GM23338 (cell line): ENCODE measurements around the gene PSMD6. TPM values are rescaled to one million over a fixed set of nuclear protein-coding genes. Genes with fewer than 3 reads are reported as not detected.

Experiments used
- ATAC-seq: fragments of 200-7000 bp; cut with Tn5 transposase; 3 replicates; pipeline ENCODE4 v1.9.1; 2020
- DNase-seq: peaks from one replicate; pipeline ENCODE4 v3.0.0-alpha.2; 2015; ENCODE audit warnings: low spot score
- H2AFZ ChIP-seq: fragments of 200-600 bp; sonication (generic); 2 replicates; pipeline ENCODE4 v1.8.0; 2016; ENCODE audit warnings: antibody characterized with exemption, mild to moderate bottlenecking, moderate library complexity
- H3F3A ChIP-seq: fragments of 200-600 bp; sonication (generic); replicated peaks from 2 replicates; pipeline ENCODE4 v1.8.0; 2017; ENCODE audit warnings: antibody characterized with exemption, mixed run types, low read depth
- H3K27ac ChIP-seq: fragments of 200-600 bp; sonication (generic); 2 replicates; pipeline ENCODE4 v1.6.1; 2016; ENCODE audit warnings: low read depth
- H3K27me3 ChIP-seq: fragments of 200-600 bp; sonication (generic); 2 replicates; pipeline ENCODE4 v1.8.0; 2016; ENCODE audit warnings: mild to moderate bottlenecking, mixed run types, moderate library complexity; ENCODE audit not compliant: insufficient read depth
- H3K36me3 ChIP-seq: fragments of 200-600 bp; sonication (generic); 2 replicates; pipeline ENCODE4 v1.8.0; 2016; ENCODE audit warnings: mild to moderate bottlenecking; ENCODE audit not compliant: insufficient read depth
- H3K4me1 ChIP-seq: fragments of 200-600 bp; sonication (generic); 2 replicates; pipeline ENCODE4 v1.8.0; 2016; ENCODE audit warnings: mild to moderate bottlenecking, moderate library complexity; ENCODE audit not compliant: insufficient read depth
- H3K4me2 ChIP-seq: fragments of 200-600 bp; sonication (generic); 2 replicates; pipeline ENCODE4 v1.7.1; 2017; ENCODE audit warnings: mixed run types
- H3K4me3 ChIP-seq: fragments of 200-600 bp; sonication (generic); 2 replicates; pipeline ENCODE4 v1.6.1; 2016; ENCODE audit warnings: mixed run types
- H3K79me2 ChIP-seq: fragments of 200-600 bp; sonication (generic); replicated peaks from 2 replicates; pipeline ENCODE4 v1.8.0; 2017; ENCODE audit warnings: mild to moderate bottlenecking; ENCODE audit not compliant: insufficient read depth
- H3K9me2 ChIP-seq: fragments of 200-600 bp; sonication (generic); 2 replicates; pipeline ENCODE4 v1.8.0; 2017; ENCODE audit not compliant: insufficient read depth
- H4K20me1 ChIP-seq: fragments of 200-600 bp; sonication (generic); replicated peaks from 2 replicates; pipeline ENCODE4 v1.8.0; 2017; ENCODE audit warnings: mild to moderate bottlenecking; ENCODE audit not compliant: insufficient read depth
- H3K27ac Mint-ChIP-seq: 2 replicates; pipeline ENCODE4 v1.8.0; 2020; ENCODE audit warnings: inconsistent platforms, mild to moderate bottlenecking, moderate library complexity, mixed read lengths
- H3K27me3 Mint-ChIP-seq: 3 replicates; pipeline ENCODE4 v1.8.0; 2022; ENCODE audit warnings: low read depth, mild to moderate bottlenecking, moderate library complexity, mixed read lengths, inconsistent platforms; ENCODE audit not compliant: insufficient read depth, poor library complexity
- H3K36me3 Mint-ChIP-seq: 3 replicates; pipeline ENCODE4 v1.8.0; 2021; ENCODE audit warnings: low read depth, mild to moderate bottlenecking, inconsistent platforms, moderate library complexity, mixed read lengths
- H3K4me1 Mint-ChIP-seq: 3 replicates; pipeline ENCODE4 v1.8.0; 2020; ENCODE audit warnings: mild to moderate bottlenecking, inconsistent platforms, mixed read lengths
- H3K4me3 Mint-ChIP-seq: 3 replicates; pipeline ENCODE4 v1.8.0; 2021; ENCODE audit warnings: moderate library complexity, mild to moderate bottlenecking, inconsistent platforms, mixed read lengths
- H3K9me3 Mint-ChIP-seq: 3 replicates; pipeline ENCODE4 v1.8.0; 2020; ENCODE audit warnings: moderate library complexity, mild to moderate bottlenecking, inconsistent platforms, mixed read lengths
- EZH2 ChIP-seq: fragments of 200-600 bp; sonication (generic); IDR thresholded peaks from one replicate; pipeline ENCODE4 v1.8.0; 2017; ENCODE audit warnings: antibody characterized with exemption, mild to moderate bottlenecking, low read depth; ENCODE audit not compliant: unreplicated experiment
- NANOG ChIP-seq: IDR thresholded peaks from 2 replicates; pipeline ENCODE4 v1.6.1; 2016; ENCODE audit warnings: antibody characterized with exemption, borderline replicate concordance
- ZNF114 ChIP-seq: fragments of 250-450 bp; sonication (Bioruptor Pico); IDR thresholded peaks from 2 replicates; pipeline ENCODE4 v1.5.0; 2020; ENCODE audit warnings: mild to moderate bottlenecking, moderate library complexity
- ZNF331 ChIP-seq: fragments of 250-450 bp; sonication (Bioruptor Pico); IDR thresholded peaks from 2 replicates; pipeline ENCODE4 v1.5.0; 2020; ENCODE audit warnings: low read depth, mild to moderate bottlenecking, moderate library complexity
- ZNF462 ChIP-seq: fragments of 250-450 bp; sonication (Bioruptor Pico); IDR thresholded peaks from 2 replicates; pipeline ENCODE4 v1.5.0; 2020; ENCODE audit warnings: mild to moderate bottlenecking, moderate library complexity
- polyA plus RNA-seq: library from polyadenylated mRNA; unstranded; fragments of >200 nt; fragmentation: Nextera tagmentation; extraction: Ambion mirVana; gene quantifications from 2 replicates; pipeline ENCODE4 v1.2.1, GENCODE V29; 2016
- total RNA-seq: library from RNA; depleted of rRNA; stranded (reverse); fragments of >200 nt; shearing (Covaris generic); gene quantifications from 2 replicates; pipeline ENCODE4 v1.2.3, GENCODE V29; 2014
- TF ChIP-seq, protein P1 (sequence below): IDR thresholded peaks from 2 replicates; pipeline ENCODE4 v1.6.1; 2016; ENCODE audit warnings: antibody characterized with exemption
- TF ChIP-seq, protein P2 (sequence below), 2 experiments: fragments of 200-600 bp in 1 of 2; sonication (generic) in 1 of 2; conservative IDR thresholded peaks; 2 replicates each; pipeline versions ENCODE4 v1.5.1 to v1.6.1; 2016 to 2017; ENCODE audit warnings: antibody characterized with exemption in 2 of 2, low read depth in 2 of 2, mild to moderate bottlenecking in 2 of 2, moderate library complexity in 1 of 2

The PSMD6 gene
- total and polyA plus RNA-seq, 2 experiments from 2014 or later, result 98.1 to 205 TPM

- TF ChIP-seq ZNF462 (no peak), EZH2 (no peak), ZNF114 (CRISPR knock-in tag) (no peak), NANOG (no peak)
- TF ChIP-seq, protein P1, sequence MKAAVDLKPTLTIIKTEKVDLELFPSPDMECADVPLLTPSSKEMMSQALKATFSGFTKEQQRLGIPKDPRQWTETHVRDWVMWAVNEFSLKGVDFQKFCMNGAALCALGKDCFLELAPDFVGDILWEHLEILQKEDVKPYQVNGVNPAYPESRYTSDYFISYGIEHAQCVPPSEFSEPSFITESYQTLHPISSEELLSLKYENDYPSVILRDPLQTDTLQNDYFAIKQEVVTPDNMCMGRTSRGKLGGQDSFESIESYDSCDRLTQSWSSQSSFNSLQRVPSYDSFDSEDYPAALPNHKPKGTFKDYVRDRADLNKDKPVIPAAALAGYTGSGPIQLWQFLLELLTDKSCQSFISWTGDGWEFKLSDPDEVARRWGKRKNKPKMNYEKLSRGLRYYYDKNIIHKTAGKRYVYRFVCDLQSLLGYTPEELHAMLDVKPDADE, result no peak
- TF ChIP-seq, protein P2, sequence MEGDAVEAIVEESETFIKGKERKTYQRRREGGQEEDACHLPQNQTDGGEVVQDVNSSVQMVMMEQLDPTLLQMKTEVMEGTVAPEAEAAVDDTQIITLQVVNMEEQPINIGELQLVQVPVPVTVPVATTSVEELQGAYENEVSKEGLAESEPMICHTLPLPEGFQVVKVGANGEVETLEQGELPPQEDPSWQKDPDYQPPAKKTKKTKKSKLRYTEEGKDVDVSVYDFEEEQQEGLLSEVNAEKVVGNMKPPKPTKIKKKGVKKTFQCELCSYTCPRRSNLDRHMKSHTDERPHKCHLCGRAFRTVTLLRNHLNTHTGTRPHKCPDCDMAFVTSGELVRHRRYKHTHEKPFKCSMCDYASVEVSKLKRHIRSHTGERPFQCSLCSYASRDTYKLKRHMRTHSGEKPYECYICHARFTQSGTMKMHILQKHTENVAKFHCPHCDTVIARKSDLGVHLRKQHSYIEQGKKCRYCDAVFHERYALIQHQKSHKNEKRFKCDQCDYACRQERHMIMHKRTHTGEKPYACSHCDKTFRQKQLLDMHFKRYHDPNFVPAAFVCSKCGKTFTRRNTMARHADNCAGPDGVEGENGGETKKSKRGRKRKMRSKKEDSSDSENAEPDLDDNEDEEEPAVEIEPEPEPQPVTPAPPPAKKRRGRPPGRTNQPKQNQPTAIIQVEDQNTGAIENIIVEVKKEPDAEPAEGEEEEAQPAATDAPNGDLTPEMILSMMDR (conservative IDR thresholded peaks at IDR 0.05; ENCODE audit: low read depth in 2 of 2), result no peak
These were observed 23.3 kb upstream of the PSMD6 start (continued) for GRCh38 chr3:64046592-64046991.

DNA sequence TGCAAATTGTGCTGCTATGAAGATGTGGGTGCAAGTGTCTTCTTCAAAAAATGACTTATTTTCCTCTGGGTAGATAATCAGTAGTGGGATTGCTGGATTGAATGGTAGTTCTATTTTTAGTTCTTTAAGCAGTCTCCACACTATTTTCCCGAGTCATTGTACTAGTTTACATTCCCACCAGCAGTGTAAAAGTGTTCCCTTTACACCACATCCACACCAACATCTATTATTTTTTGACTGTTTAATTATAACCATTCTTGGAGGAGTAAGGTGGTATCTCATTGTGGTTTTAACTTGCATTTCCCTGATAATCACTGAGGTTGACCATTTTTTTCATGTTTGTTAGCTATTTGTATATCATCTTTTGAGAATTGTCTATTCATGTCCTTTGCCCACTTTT lies 19.7 kb upstream of the PSMD6 start:
- Histone ChIP-seq H2AFZ (no peak overlapping the region), H3K4me1 (peaks cover 6% of the 10 kb centered on the region), H3K36me3 (no peaks in the 10 kb centered on the region), H3K27ac (no peak overlapping the region), H3F3A (no peaks in the 10 kb centered on the region), H3K27me3 (no peaks in the 10 kb centered on the region), H3K79me2 (no peaks in the 10 kb centered on the region), H3K4me3 (no peak overlapping the region), H4K20me1 (no peaks in the 10 kb centered on the region), H3K9me2 (no peaks in the 10 kb centered on the region), H3K4me2 (no peak overlapping the region)
- no peak for ATAC-seq
- Mint-ChIP-seq H3K27me3 (peaks cover 1% of the 10 kb centered on the region), H3K4me3 (no peak overlapping the region), H3K36me3 (no peaks in the 10 kb centered on the region), H3K9me3 (no peaks in the 10 kb centered on the region), H3K27ac (no peak overlapping the region), H3K4me1 (peaks cover 9% of the 10 kb centered on the region)
- no peak for DNase-seq
- TF ChIP-seq ZNF462, result no peak
- no peak for TF ChIP-seq ZNF331 (CRISPR knock-in tag)
